H1 (cell line): Measurements from ENCODE around the gene TLCD3A. TPM values are rescaled to one million over a fixed set of nuclear protein-coding genes. Genes with fewer than 3 reads are reported as not detected.

Experiments
- ASH2L ChIP-seq: fragments of 200-600, 300-600 bp; sonication (generic); IDR thresholded peaks from one replicate; pipeline ENCODE4 v1.7.1; 2017; ENCODE audit warnings: low read length
- CREB1 ChIP-seq: IDR thresholded peaks from 2 replicates; pipeline ENCODE4 v1.6.1; 2012; ENCODE audit warnings: inconsistent platforms
- GTF2F1 ChIP-seq: IDR thresholded peaks from 2 replicates; pipeline ENCODE4 v1.6.1; 2012; ENCODE audit warnings: low read depth, low read length, improper control_type of control experiment, borderline replicate concordance
- TCF12 ChIP-seq: IDR thresholded peaks from 2 replicates; pipeline ENCODE4 v1.6.1; 2011; ENCODE audit warnings: low read depth, mild to moderate bottlenecking, low read length
- USF2 ChIP-seq: IDR thresholded peaks from 2 replicates; pipeline ENCODE4 v1.6.1; 2011; ENCODE audit warnings: low read length, improper control_type of control experiment
- polyA plus RNA-seq, 7 experiments: library from polyadenylated mRNA; depleted of rRNA in 3 of 7; stranded (reverse) in 5 of 7; unstranded in 2 of 7; fragments of >200 nt in 5 of 7; fragments of 200-250 nt in 2 of 7; gene quantifications; 1 replicate in 5 of 7; 2 replicates in 1 of 7; 4 replicates in 1 of 7; pipeline versions ENCODE4 v1.2.1 to v1.2.3, GENCODE V29; 2011 to 2013; ENCODE audit warnings: missing spikeins in 2 of 7, mixed read lengths in 2 of 7
- total RNA-seq: library from RNA; stranded (reverse); fragmentation: NEBNext Ultra II Directional; extraction: Animal tissue kit (Norgen Biotek cat#: 25700); gene quantifications from 2 replicates; pipeline ENCODE4 v1.2.1, GENCODE V29; 2021

TLCD3A gene
- total and polyA plus RNA-seq, 2 of the 8 experiments (the other 6 are each of a cell fraction or from before 2014, with no cell fraction given) = 26.1 to 48.8 TPM

GRCh38 chr17:740240-741017, 8.0 kb downstream of the TLCD3A start (continued):
- TF ChIP-seq USF2 (no peak), CREB1 (no peak), ASH2L (no peak), TCF12 (no peak), GTF2F1 (no peak)
